Effector CD4-positive, alpha-beta T cell (primary cell): ENCODE measurements around the gene DHX29.

ENCODE experiments used
- DNase-seq: peaks from one replicate; pipeline ENCODE4 v3.0.0-alpha.2; 2020

Gene DHX29

DNA sequence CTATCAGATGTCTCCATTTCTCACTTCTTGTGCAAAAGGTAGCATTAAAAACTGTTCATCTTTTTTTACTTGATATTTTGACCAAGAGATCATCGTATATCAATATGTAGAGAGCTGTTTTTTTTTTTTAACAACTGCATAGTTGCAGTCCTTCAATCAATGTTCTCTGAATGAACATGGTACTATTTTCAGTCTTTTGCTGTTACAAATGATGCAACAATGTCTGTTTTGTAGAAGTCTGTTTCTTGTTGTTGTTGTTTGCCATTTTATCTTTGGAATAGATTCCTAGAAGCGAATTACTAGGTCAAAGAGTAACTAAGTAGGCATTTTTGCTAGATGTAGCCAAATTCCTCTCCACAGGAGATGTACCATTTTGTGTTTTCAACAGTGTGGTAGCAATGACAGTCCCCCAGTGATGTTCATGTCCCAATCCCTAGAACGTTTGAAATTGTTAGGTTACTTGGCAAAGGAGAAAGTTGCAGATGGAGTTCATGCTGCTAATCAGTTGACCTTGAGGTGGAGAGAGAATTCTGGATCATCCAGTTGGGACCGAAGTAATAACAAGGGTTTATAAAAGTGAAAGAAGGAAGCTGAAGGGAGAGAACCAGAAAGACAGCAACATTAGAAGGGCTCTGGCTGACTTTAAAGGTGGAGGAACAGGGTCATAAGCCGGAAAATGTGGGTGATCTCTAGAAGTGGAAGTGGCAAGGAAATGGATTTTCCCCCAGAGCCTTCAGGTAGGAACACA is 6.5 kb upstream of the DHX29 start:
- DNase-seq: no peak

DNA sequence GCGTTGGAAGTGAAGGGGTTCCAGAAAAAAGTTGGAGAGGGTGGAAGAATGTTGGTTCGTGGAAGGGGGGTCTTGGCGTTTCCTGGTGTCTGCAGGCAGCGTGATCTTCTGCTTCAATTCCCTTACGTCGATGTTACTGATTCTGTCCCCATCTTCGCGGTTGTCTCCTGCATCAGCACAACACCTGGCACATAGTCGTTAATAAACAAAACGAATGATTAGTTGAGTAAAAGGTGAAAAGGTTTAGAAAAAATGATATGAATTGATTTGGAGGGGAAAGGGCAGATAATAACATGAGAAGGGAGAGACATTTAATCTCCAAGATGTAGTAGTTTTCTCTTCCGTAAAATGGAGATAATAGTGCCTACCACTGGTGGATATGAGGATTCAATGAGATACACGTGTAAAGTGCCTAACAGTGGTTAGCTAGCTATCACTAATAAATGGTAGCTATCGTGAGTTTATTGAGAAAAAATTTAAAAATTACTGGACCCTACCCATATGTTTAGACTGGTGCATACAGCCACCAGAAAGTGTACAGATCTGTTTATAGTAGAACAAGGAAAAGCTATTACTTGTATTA is 851 bp upstream of the DHX29 start:
- no peak for DNase-seq

- DNase-seq: no peak
Observed at GRCh38 chr5:55306641-55307382, 682 bp downstream of the DHX29 start.

GRCh38 chr5:55305345-55305744 is 2.1 kb downstream of the DHX29 start:
- no peak for DNase-seq

- DNase-seq: no peak
Observed at GRCh38 chr5:55304584-55304983, 2.9 kb downstream of the DHX29 start.

DNA sequence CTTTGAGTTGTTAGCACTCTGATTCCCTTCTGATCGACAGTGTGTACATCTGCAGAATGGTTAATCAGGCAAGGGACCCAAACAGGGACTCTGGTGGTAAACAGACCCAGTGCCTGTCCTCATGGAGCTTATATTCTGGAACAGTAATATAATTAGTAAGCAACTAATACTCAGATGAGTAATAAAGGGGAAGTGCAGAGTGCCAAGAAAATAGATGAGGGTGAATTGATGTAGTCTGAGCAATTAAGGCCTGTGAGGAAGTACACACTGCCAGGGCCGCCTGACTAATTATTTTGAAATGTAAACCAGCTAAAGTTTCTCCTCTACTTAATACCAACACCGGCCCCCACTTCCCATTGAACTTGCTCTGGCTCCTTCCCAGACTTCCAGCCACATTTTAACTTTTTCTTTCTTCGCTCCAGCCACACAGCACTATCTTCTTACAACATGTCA is 4.2 kb downstream of the DHX29 start:
- DNase-seq: no peak

DNA sequence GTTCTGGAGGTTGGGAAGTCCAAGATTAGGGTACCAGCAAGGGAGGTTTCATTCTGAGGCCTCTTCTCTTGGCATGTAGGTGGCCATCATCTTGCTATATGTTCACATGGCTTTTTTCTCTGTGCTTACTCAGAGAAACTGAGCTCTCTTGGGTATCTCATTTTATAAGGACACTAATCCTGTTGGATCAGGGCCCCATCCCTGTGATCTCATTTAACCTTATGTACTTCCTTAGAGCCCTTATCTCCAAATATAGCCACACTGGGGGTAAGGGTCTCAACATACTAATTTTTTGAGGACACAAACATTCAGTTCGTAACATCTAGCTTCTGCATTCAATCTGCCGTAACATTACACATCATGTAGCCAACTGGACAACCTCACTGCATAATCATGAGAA is 6.6 kb downstream of the DHX29 start:
- no peak for DNase-seq

DNA sequence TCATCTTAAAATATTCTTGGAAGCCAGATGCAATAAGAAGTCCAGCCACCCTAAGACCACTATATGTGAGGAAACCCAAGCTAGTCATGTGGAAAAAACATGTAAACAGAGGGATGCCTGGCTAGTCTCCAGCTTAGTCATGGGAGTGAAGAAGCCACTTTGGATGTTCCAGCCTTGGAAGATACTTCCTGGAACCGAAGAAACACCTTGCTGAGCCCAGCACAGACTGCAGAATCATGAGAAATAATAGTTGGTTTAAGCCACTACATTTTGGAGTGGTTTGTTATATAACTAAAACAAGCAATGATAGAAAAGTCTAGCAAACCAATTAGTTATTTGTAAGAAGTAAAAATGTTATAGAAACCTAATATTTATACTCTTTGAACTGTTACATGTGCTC is 12.6 kb downstream of the DHX29 start:
- no peak for DNase-seq

DNA sequence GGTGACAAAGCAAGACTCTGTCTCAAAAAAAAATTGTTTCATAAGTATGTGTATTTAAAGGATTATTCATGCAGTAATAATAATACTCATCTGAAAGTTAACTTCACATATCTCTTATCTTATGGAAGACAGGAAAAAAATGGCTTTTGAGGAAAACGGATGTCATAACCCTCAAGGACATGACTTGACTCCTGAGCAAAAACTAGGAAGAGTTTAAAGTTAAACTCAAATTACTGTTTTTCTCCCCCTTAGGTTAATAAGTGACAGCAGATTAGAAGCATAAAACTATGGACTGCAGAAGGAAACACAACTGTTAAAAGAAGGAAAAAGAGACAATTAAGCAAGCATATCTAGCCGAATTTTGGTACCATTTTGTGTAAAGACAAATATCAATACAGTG is 16.5 kb downstream of the DHX29 start:
- no peak for DNase-seq

GRCh38 chr5:55289808-55290207 is 17.7 kb downstream of the DHX29 start:
- DNase-seq: no peak

- DNase-seq: no peak
Observed at GRCh38 chr5:55286411-55286933, 21.0 kb downstream of the DHX29 start.

- DNase-seq: no peak
Observed at GRCh38 chr5:55278778-55279177, 28.7 kb downstream of the DHX29 start.

DNA sequence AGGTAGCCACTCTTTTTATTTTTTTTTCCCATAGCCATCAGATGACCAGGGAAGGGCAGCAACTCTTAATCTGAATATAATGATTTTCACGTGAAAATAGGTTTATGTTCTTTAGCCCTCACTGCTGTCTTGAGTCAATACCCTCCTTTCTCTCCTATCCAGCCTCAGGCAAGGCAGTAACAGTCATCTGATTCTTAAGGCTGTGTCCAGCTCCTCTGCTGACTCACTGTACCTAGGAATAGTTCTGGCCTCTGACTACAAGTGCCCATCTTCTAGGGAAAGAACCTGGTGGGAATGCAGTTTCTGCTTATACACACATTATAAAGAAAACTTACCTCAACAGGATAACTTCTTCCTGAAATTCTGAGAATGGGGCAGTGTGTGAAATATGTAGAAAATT is 30.7 kb downstream of the DHX29 start:
- DNase-seq: no peak

GRCh38 chr5:55258339-55258738 is 49.2 kb downstream of the DHX29 start:
- no peak for DNase-seq

GRCh38 chr5:55254802-55255201 is 52.7 kb downstream of the DHX29 start:
- DNase-seq: no peak

DNA sequence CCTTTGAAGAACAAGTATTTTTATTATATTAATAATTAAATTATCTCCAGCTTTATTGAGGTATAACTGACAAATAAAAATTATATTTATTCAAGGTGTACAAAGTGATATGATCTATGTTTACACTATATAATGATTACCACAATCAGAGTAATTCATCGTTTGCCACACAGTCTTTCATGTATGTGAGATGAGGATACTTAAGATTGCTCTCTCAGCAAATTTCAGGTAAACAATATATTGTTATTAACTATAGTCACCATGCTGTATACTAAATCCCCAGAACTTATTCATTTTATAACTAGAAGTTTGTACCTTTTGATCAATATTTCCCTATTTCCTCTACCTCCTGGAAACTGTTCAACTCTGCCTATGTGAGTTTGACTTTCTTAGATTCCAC is 57.4 kb downstream of the DHX29 start:
- DNase-seq: no peak

DNA sequence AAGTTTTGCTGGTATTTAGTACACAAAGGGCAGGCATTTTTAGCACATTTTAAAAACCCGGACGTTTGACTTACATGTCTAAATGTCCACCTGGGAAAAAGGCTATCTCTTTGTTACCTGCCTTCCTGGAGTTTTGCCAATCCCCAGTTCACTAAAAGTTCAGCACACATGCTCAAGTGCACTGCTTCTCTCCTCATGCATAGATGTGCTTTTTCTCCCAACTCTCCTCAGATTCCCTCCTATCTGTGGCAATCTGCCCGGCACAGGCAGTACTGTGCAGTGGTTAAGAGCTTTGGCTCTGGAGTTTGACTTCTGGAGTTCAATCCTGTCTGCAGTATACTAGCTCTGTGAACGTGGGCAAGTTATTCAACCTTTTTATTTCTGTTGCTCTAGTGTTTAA is 65.7 kb downstream of the DHX29 start:
- no peak for DNase-seq

- DNase-seq: no peak
Observed at GRCh38 chr5:55236800-55237199, 70.7 kb downstream of the DHX29 start.

GRCh38 chr5:55234121-55234700 is 73.3 kb downstream of the DHX29 start:
- no peak for DNase-seq

GRCh38 chr5:55232985-55233928 is 74.2 kb downstream of the DHX29 start, which contains the start of gene CCNO:
Gene CCNO, minus strand, starts transcription at chr5:55233608. Its CDS starts 85 bp downstream, at chr5:55233523.
- peak; percentile 44 for DNase-seq

- DNase-seq: no peak
Observed at GRCh38 chr5:55232271-55232984, 75.1 kb downstream of the DHX29 start.

GRCh38 chr5:55231919-55232270 is 75.6 kb downstream of the DHX29 start:
- no peak for DNase-seq
